Spleen (tissue), 11 donors: Measurements from ENCODE around the gene DAD1. TPM values are rescaled to one million over a fixed set of nuclear protein-coding genes. Genes with fewer than 3 reads are reported as not detected.

Experiments used
- DNase-seq: peaks from one replicate; pipeline ENCODE4 v3.0.0-alpha.2; 2020
- H3K27ac ChIP-seq, 8 donors: fragments of 200-600 bp; sonication (generic) in 7 of 8; 1 replicate in 4 of 8; 2 replicates in 4 of 8; pipeline versions ENCODE4 v1.5.0 to v1.8.0; 2016 to 2021; ENCODE audit warnings: inconsistent platforms in 4 of 8, mild to moderate bottlenecking in 4 of 8, moderate library complexity in 1 of 8
- H3K27me3 ChIP-seq, 7 donors: fragments of 200-600 bp; sonication (generic) in 6 of 7; replicated peaks in 1 of 7; 1 replicate in 4 of 7; 2 replicates in 3 of 7; pipeline versions ENCODE4 v1.5.0 to v1.8.0; 2016 to 2021; ENCODE audit warnings: inconsistent platforms in 3 of 7, mild to moderate bottlenecking in 1 of 7
- H3K36me3 ChIP-seq, 6 donors: fragments of 200-600 bp; sonication (generic) in 5 of 6; 1 replicate in 4 of 6; 2 replicates in 2 of 6; pipeline versions ENCODE4 v1.5.0 to v1.8.0; 2016 to 2021; ENCODE audit warnings: inconsistent platforms in 2 of 6
- H3K4me1 ChIP-seq, 6 donors: fragments of 200-600 bp; sonication (generic) in 5 of 6; 1 replicate in 3 of 6; 2 replicates in 3 of 6; pipeline versions ENCODE4 v1.5.0 to v1.8.0; 2016 to 2021; ENCODE audit warnings: inconsistent platforms in 3 of 6
- H3K4me3 ChIP-seq, 8 donors: fragments of 200-600 bp; sonication (generic) in 7 of 8; 1 replicate in 4 of 8; 2 replicates in 4 of 8; pipeline versions ENCODE4 v1.5.0 to v1.8.0; 2016 to 2021; ENCODE audit warnings: inconsistent platforms in 4 of 8, mild to moderate bottlenecking in 4 of 8, moderate library complexity in 2 of 8
- H3K9me3 ChIP-seq, 8 donors: fragments of 200-600 bp; sonication (generic) in 7 of 8; 1 replicate in 4 of 8; 2 replicates in 4 of 8; pipeline versions ENCODE4 v1.5.0 to v1.8.0; 2016 to 2021; ENCODE audit warnings: inconsistent platforms in 4 of 8
- POLR2A ChIP-seq, 3 donors: fragments of 450-650 bp; IDR thresholded peaks; one replicate each; pipeline ENCODE4 v1.5.1; 2017; ENCODE audit warnings: antibody characterized with exemption in 3 of 3, mild to moderate bottlenecking in 1 of 3
- POLR2AphosphoS5 ChIP-seq, 3 donors: sonication (generic); formaldehyde crosslinking; IDR thresholded peaks; one replicate each; pipeline ENCODE4 v1.5.1; 2017; ENCODE audit warnings: antibody characterized with exemption in 3 of 3
- WGBS, 5 donors: extraction: QIAGEN DNeasy Blood & Tissue Kit in 3 of 5; methylation state at CpG; one replicate each; pipeline versions ENCODE4 v1.1.5 to v1.1.7; 2013 to 2018; 5-methylcytosine and 5-hydroxymethylcytosine counted together
- intact Hi-C: fragments of 100-400 bp; cut with DNase I; formaldehyde crosslinking; loops from one replicate; pipeline ENCODE4 v1.15.0; 2023; ENCODE audit warnings: low total_unique reads
- polyA plus RNA-seq, 3 donors: library from polyadenylated mRNA; stranded (reverse); fragments of 200-250 nt; gene quantifications; one replicate each; pipeline ENCODE4 v1.2.1, GENCODE V29; 2013
- total RNA-seq, 7 donors: library from RNA; depleted of rRNA in 3 of 7; stranded (reverse); fragments of >200 nt in 3 of 7; fragmentation: NEBNext Ultra II Directional in 4 of 7; extraction: Animal tissue kit (Norgen Biotek cat#: 25700) in 4 of 7; gene quantifications; one replicate each; pipeline versions ENCODE4 v1.1.0 to v1.2.1, GENCODE V29; 2016 to 2021
- TF ChIP-seq, protein P1 (sequence below), 11 experiments: fragments of 200-600 bp in 7 of 11; fragments of 450-650 bp in 4 of 11; sonication (generic) in 4 of 11; IDR thresholded peaks in 8 of 11; conservative IDR thresholded peaks in 3 of 11; 1 replicate in 7 of 11; 2 replicates in 4 of 11; pipeline versions ENCODE4 v1.4.0 to v1.8.0; 2016 to 2021; ENCODE audit warnings: antibody characterized with exemption in 11 of 11, inconsistent platforms in 4 of 11, mild to moderate bottlenecking in 1 of 11
- donor health status: healthy with polysubstance abuse.
- donor health status: DM: no; HTN: no; CAD: no; lungs with moderate emphysema.
- donor health status: DM: no; HTN: no; CAD: no.
- donor health status: Bipolar disorder and iron deficiency.
- donor health status: healthy.
- donor health status: DM: no; HTN: no; CAD: no.
- donor health status: DM: yes; HTN: yes; CAD: no.

DAD1 gene
- total and polyA plus RNA-seq, 10 donors = 102 to 176 (median 129) TPM

- no peaks in the 10 kb centered on the region for H3K27me3 ChIP-seq
- H3K36me3 ChIP-seq = peaks cover 0 to 20% (median 0%) of the 10 kb centered on the region in 6 donors
- no peak for TF ChIP-seq POLR2A (IDR thresholded peaks at IDR 0.05)
- TF ChIP-seq, protein P1, sequence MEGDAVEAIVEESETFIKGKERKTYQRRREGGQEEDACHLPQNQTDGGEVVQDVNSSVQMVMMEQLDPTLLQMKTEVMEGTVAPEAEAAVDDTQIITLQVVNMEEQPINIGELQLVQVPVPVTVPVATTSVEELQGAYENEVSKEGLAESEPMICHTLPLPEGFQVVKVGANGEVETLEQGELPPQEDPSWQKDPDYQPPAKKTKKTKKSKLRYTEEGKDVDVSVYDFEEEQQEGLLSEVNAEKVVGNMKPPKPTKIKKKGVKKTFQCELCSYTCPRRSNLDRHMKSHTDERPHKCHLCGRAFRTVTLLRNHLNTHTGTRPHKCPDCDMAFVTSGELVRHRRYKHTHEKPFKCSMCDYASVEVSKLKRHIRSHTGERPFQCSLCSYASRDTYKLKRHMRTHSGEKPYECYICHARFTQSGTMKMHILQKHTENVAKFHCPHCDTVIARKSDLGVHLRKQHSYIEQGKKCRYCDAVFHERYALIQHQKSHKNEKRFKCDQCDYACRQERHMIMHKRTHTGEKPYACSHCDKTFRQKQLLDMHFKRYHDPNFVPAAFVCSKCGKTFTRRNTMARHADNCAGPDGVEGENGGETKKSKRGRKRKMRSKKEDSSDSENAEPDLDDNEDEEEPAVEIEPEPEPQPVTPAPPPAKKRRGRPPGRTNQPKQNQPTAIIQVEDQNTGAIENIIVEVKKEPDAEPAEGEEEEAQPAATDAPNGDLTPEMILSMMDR (IDR thresholded peaks at IDR 0.05 in 8 of 11, conservative IDR thresholded peaks at IDR 0.05 in 3 of 11) = no peak
- TF ChIP-seq POLR2AphosphoS5 (IDR thresholded peaks at IDR 0.05) = no peak
- intact Hi-C loops = loop anchor here (10.0 kb wide), 1 partner anchor 169 kb away; no protein-coding TSS in a partner anchor
- H3K4me3 ChIP-seq = no peak overlapping the region
- no peak for DNase-seq
- no peaks in the 10 kb centered on the region for H3K9me3 ChIP-seq
- H3K4me1 ChIP-seq = peaks cover 37 to 98% (median 90%) of the 10 kb centered on the region in 6 donors
- 75 to 90% (median 85%) methylated on average over 5 of the region's 5 CpGs for WGBS, 5 donors
- peak overlapping the region; percentile 57 to 96 (median 90) for H3K27ac ChIP-seq
Observed at GRCh38 chr14:22553445-22553844, 35.6 kb downstream of the DAD1 start.

DNA sequence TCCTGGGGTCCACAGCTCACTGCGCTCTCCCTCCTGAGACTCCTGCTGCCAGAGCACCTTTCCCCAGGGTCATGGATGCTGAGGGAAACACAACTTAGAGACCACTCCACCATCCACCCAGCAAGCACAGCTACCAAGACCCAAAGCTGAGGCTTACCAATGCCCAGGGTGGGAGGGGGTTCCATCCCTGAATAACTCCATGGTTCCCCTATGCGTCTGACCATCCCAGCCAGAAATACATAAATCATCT, 36.3 kb downstream of the DAD1 start:
- intact Hi-C loops = loop anchor here (10.0 kb wide), 1 partner anchor 168 kb away; no protein-coding TSS in a partner anchor
- peaks cover 0 to 21% (median 0%) of the 10 kb centered on the region in 6 donors for H3K36me3 ChIP-seq
- peaks cover 35 to 98% (median 89%) of the 10 kb centered on the region in 6 donors for H3K4me1 ChIP-seq
- no peak for DNase-seq
- no peaks in the 10 kb centered on the region for H3K9me3 ChIP-seq
- TF ChIP-seq, protein P1 (IDR thresholded peaks at IDR 0.05 in 8 of 11, conservative IDR thresholded peaks at IDR 0.05 in 3 of 11) = no peak
- TF ChIP-seq POLR2AphosphoS5 (IDR thresholded peaks at IDR 0.05) (no peak), POLR2A (IDR thresholded peaks at IDR 0.05) (no peak)
- H3K27ac ChIP-seq = peak overlapping the region in 6 of 8 donors; percentile 38 to 96 (median 90)
- 87 to 98% (median 93%) methylated on average over 2 of the region's 2 CpGs for WGBS, 5 donors
- no peak overlapping the region for H3K4me3 ChIP-seq
- no peaks in the 10 kb centered on the region for H3K27me3 ChIP-seq

DNA sequence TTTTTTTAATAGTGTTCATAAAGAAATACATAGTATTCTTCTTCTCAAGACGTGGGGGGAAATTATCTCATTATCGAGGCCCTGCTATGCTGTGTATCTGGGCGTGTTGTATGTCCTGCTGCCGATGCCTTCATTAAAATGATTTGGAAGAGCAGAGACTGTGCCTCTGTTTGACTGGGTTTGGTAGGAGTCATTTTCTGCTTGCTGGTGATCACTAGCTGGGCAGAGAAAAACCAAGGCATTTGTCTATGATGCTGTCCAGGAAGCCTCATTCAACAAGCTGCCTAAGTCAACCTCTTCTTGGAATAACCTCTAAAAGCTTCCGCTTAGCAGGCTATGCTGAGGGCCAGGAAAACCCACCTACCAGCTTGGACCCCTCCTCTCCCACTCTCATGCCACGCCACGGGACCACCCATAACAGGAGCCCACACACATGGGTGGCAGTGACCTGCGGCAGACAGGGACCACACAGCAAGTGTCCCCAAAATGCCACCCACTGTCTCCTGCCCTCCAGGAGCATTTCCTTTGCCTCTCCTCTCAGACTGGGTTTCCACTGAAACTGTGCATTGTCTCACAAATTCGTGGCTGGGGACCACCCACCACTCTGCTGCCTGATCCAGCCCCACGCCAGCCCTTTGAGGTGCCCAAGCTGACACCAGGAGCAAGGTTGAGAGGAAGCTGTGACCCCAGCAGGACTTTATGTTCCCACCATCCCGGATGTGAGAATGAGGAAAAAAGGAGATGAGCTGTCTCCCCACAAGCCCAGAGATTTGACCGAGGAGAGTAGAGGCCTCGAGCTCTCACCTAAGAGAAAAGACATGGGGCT, 36.8 kb downstream of the DAD1 start:
- WGBS, 5 donors = 78 to 85% (median 79%) methylated on average over 13 of the region's 13 CpGs
- no peaks in the 10 kb centered on the region for H3K27me3 ChIP-seq
- DNase-seq = no peak
- H3K36me3 ChIP-seq = peaks cover 0 to 25% (median 0%) of the 10 kb centered on the region in 6 donors
- peak; percentile 6 to 29 (median 7) for TF ChIP-seq POLR2AphosphoS5 (IDR thresholded peaks at IDR 0.05)
- TF ChIP-seq, protein P1 (IDR thresholded peaks at IDR 0.05 in 8 of 11, conservative IDR thresholded peaks at IDR 0.05 in 3 of 11) = no peak
- TF ChIP-seq POLR2A (IDR thresholded peaks at IDR 0.05) = no peak
- peaks cover 38 to 98% (median 90%) of the 10 kb centered on the region in 6 donors for H3K4me1 ChIP-seq
- H3K27ac ChIP-seq = peak overlapping the region in 7 of 8 donors; percentile 38 to 96 (median 89)
- intact Hi-C loops = loop anchor here (10.0 kb wide), 1 partner anchor 167 kb away; no protein-coding TSS in a partner anchor
- H3K4me3 ChIP-seq = no peak overlapping the region
- H3K9me3 ChIP-seq = no peaks in the 10 kb centered on the region

DNA sequence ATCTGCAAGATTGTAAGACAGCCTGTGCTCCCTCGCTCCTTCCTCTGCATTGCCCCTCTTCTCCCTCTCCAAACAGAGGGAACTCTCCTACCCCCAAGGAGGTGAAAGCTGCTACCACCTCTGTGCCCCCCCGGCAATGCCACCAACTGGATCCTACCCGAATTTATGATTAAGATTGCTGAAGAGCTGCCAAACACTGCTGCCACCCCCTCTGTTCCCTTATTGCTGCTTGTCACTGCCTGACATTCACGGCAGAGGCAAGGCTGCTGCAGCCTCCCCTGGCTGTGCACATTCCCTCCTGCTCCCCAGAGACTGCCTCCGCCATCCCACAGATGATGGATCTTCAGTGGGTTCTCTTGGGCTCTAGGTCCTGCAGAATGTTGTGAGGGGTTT, 37.4 kb downstream of the DAD1 start:
- DNase-seq = no peak
- H3K27ac ChIP-seq = peak overlapping the region; percentile 36 to 96 (median 88)
- TF ChIP-seq, protein P1 (IDR thresholded peaks at IDR 0.05 in 8 of 11, conservative IDR thresholded peaks at IDR 0.05 in 3 of 11) = no peak
- TF ChIP-seq POLR2AphosphoS5 (IDR thresholded peaks at IDR 0.05) = no peak
- TF ChIP-seq POLR2A (IDR thresholded peaks at IDR 0.05) = no peak
- no peaks in the 10 kb centered on the region for H3K27me3 ChIP-seq
- peaks cover 42 to 98% (median 90%) of the 10 kb centered on the region in 6 donors for H3K4me1 ChIP-seq
- H3K36me3 ChIP-seq = peaks cover 0 to 25% (median 0%) of the 10 kb centered on the region in 6 donors
- no peak overlapping the region for H3K4me3 ChIP-seq
- WGBS, 5 donors = 41 to 61% (median 52%) methylated on average over 5 of the region's 5 CpGs
- intact Hi-C loops = loop anchor here (10.0 kb wide), 1 partner anchor 167 kb away; no protein-coding TSS in a partner anchor
- H3K9me3 ChIP-seq = no peaks in the 10 kb centered on the region
